Globus pallidus (tissue), 1 donor: ENCODE data around the gene TAF3.
A peak's percentile ranks its signal among the peaks of the same experiment; 100 is the strongest.

Experiments used
- DNase-seq: peaks from one replicate; pipeline ENCODE4 v3.0.0-alpha.2; 2015; ENCODE audit warnings: low spot score

Gene TAF3

GRCh38 chr10:7933757-7934156, 115.5 kb downstream of the TAF3 start:
- no peak for DNase-seq

- DNase-seq, result no peak
Observed at GRCh38 chr10:7937315-7937945, 119.1 kb downstream of the TAF3 start.

- DNase-seq, result no peak
Observed at GRCh38 chr10:7941576-7941975, 123.3 kb downstream of the TAF3 start.

- no peak for DNase-seq
Observed at GRCh38 chr10:7942316-7942715, 124.0 kb downstream of the TAF3 start.

GRCh38 chr10:7942859-7943258, 124.6 kb downstream of the TAF3 start:
- DNase-seq, result no peak

GRCh38 chr10:7944215-7944480, 125.8 kb downstream of the TAF3 start:
- DNase-seq, result no peak

GRCh38 chr10:7944537-7944936, 126.2 kb downstream of the TAF3 start:
- no peak for DNase-seq

GRCh38 chr10:7945034-7945433, 126.7 kb downstream of the TAF3 start:
- no peak for DNase-seq

GRCh38 chr10:7945469-7946187, 127.3 kb downstream of the TAF3 start:
- DNase-seq, result peak; percentile 5

GRCh38 chr10:7948371-7949000, 130.2 kb downstream of the TAF3 start:
- DNase-seq, result no peak

GRCh38 chr10:7950981-7951847, 132.9 kb downstream of the TAF3 start:
- DNase-seq, result no peak

- no peak for DNase-seq
Observed at GRCh38 chr10:7952266-7952665, 134.0 kb downstream of the TAF3 start.

- no peak for DNase-seq
Observed at GRCh38 chr10:7953447-7953846, 135.1 kb downstream of the TAF3 start.

GRCh38 chr10:7955446-7955845, 137.1 kb downstream of the TAF3 start:
- no peak for DNase-seq

- no peak for DNase-seq
Observed at GRCh38 chr10:7956508-7956907, 138.2 kb downstream of the TAF3 start.

GRCh38 chr10:7957591-7957990, 139.3 kb downstream of the TAF3 start:
- DNase-seq, result no peak

GRCh38 chr10:7958442-7958841, 140.1 kb downstream of the TAF3 start:
- DNase-seq, result no peak

GRCh38 chr10:7960108-7960507, 141.8 kb downstream of the TAF3 start:
- DNase-seq, result no peak

GRCh38 chr10:7962592-7962991, 144.3 kb downstream of the TAF3 start:
- no peak for DNase-seq

GRCh38 chr10:7965457-7965856, 147.2 kb downstream of the TAF3 start:
- no peak for DNase-seq

GRCh38 chr10:7967035-7967434, 148.7 kb downstream of the TAF3 start:
- no peak for DNase-seq

GRCh38 chr10:7968510-7969112, 150.3 kb downstream of the TAF3 start:
- no peak for DNase-seq
